Stimulated activated memory B cell treated with anti-CD40 and anti-IgM and Interleukin-4, amounts not matched to agents 10 μg/mL and 1 μg/mL and 100 μg/mL, for 72 hours (primary cell): ENCODE measurements around the gene SSBP2.
A peak's percentile ranks its signal among the peaks of the same experiment; 100 is the strongest.
"Not testable (repeated sequence)": the region's sequence is repeated elsewhere in the genome, so short reads cannot be mapped to it uniquely, and the experiment has no call there.

Experiments
- ATAC-seq: fragments of 150-1000 bp; cut with Tn5 transposase; 2 replicates; pipeline ENCODE4 v1.10.0; 2021
- H3K27ac Mint-ChIP-seq: one replicate; pipeline ENCODE4 v1.8.0; 2022; ENCODE audit warnings: mild to moderate bottlenecking, mixed read lengths
- H3K27me3 Mint-ChIP-seq: one replicate; pipeline ENCODE4 v1.8.0; 2022; ENCODE audit warnings: mixed read lengths
- H3K36me3 Mint-ChIP-seq: one replicate; pipeline ENCODE4 v1.8.0; 2022; ENCODE audit warnings: mixed read lengths
- H3K4me1 Mint-ChIP-seq: one replicate; pipeline ENCODE4 v1.8.0; 2022; ENCODE audit warnings: mixed read lengths
- H3K4me3 Mint-ChIP-seq: one replicate; pipeline ENCODE4 v1.8.0; 2022; ENCODE audit warnings: mild to moderate bottlenecking, moderate library complexity, mixed read lengths
- H3K9me3 Mint-ChIP-seq: one replicate; pipeline ENCODE4 v1.8.0; 2022; ENCODE audit warnings: mixed read lengths

SSBP2 gene

GRCh38 chr5:81631621-81632020, 119.3 kb downstream of the SSBP2 start:
- no peak for ATAC-seq
- peaks cover 18% of the 10 kb centered on the region for H3K36me3 Mint-ChIP-seq
- H3K27me3 Mint-ChIP-seq, result no peaks in the 10 kb centered on the region
- no peak overlapping the region for H3K4me3 Mint-ChIP-seq
- no peaks in the 10 kb centered on the region for H3K9me3 Mint-ChIP-seq
- H3K27ac Mint-ChIP-seq, result no peak overlapping the region
- no peaks in the 10 kb centered on the region for H3K4me1 Mint-ChIP-seq

DNA sequence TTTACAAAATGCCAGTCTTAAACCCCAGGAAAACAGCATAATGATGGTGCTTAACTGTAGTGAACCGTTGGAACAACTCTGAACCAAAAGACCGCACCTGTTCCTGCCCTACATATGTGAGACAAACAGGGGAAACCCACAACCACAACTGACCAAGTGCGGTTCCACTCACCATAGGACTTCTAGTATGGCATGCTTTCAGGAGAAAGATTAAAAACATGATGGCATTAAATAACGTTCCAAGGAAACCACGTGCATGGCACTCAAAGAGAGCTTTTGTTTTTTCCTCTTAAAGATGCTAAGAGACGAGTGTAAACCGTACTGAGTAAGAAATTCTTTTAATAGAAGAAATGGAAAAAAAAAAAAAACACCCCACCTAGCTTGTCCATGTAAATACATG, 119.8 kb downstream of the SSBP2 start:
- Mint-ChIP-seq H3K9me3 (no peaks in the 10 kb centered on the region), H3K4me3 (no peak overlapping the region), H3K4me1 (no peaks in the 10 kb centered on the region), H3K27ac (no peak overlapping the region), H3K36me3 (peaks cover 18% of the 10 kb centered on the region), H3K27me3 (no peaks in the 10 kb centered on the region)
- ATAC-seq, result peak; percentile 81

DNA sequence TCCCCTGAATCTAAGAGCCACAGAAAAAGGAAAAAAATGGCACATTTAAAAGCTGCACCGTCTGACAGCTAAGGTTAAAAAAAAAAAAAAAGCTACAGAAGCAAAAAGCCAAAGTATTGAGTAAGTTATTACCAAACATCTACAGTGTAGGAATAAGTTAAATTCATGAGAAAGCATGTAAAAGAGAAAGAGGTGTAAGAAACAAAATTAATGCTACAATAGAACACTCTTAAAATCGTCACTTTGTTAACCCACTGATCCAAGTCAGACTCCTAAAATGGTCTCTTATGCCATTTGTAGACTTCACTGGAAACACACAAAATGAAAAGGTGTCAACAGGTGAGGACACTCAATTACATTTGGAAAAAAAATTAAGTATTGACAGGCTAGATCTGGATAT, 120.2 kb downstream of the SSBP2 start:
- Mint-ChIP-seq H3K27ac (no peak overlapping the region), H3K4me3 (no peak overlapping the region), H3K36me3 (peaks cover 16% of the 10 kb centered on the region), H3K4me1 (no peaks in the 10 kb centered on the region), H3K9me3 (no peaks in the 10 kb centered on the region), H3K27me3 (no peaks in the 10 kb centered on the region)
- ATAC-seq, result no peak

- Mint-ChIP-seq H3K4me1 (no peaks in the 10 kb centered on the region), H3K9me3 (no peaks in the 10 kb centered on the region), H3K36me3 (peaks cover 14% of the 10 kb centered on the region), H3K4me3 (no peak overlapping the region), H3K27me3 (no peaks in the 10 kb centered on the region), H3K27ac (no peak overlapping the region)
- ATAC-seq, result no peak
These were observed 120.9 kb downstream of the SSBP2 start for GRCh38 chr5:81629986-81630385.

DNA sequence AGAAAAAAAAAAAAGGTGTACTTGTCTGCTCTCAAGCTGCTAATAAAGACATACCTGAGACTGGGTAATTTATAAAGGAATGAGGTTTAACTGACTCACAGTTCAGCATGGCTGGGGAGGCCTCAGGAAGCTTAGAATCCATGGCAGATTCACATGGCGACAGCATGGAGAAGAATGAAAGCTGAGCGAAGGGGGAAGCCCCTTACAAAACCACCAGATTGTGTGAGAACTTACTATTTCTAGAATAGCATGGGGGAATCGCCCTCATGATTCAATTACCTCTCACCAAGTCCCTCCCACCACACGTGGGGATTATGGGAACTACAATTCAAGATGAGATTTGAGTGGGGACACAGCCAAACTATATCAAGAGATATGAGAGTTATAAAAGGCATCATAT, 122.8 kb downstream of the SSBP2 start:
- H3K9me3 Mint-ChIP-seq, H3K27ac Mint-ChIP-seq, H3K27me3 Mint-ChIP-seq, H3K4me1 Mint-ChIP-seq, H3K4me3 Mint-ChIP-seq, ATAC-seq: not testable (repeated sequence)
- H3K36me3 Mint-ChIP-seq, result peaks cover 14% of the 10 kb centered on the region

GRCh38 chr5:81626524-81626923, 124.4 kb downstream of the SSBP2 start:
- Mint-ChIP-seq H3K9me3 (no peaks in the 10 kb centered on the region), H3K27me3 (no peaks in the 10 kb centered on the region), H3K4me1 (no peaks in the 10 kb centered on the region), H3K36me3 (peaks cover 14% of the 10 kb centered on the region), H3K27ac (no peak overlapping the region), H3K4me3 (no peak overlapping the region)
- no peak for ATAC-seq

- no peak overlapping the region for H3K4me3 Mint-ChIP-seq
- H3K9me3 Mint-ChIP-seq, result peaks cover 3% of the 10 kb centered on the region
- H3K27ac Mint-ChIP-seq, result no peak overlapping the region
- no peaks in the 10 kb centered on the region for H3K4me1 Mint-ChIP-seq
- ATAC-seq, result no peak
- H3K27me3 Mint-ChIP-seq, result no peaks in the 10 kb centered on the region
- peaks cover 46% of the 10 kb centered on the region for H3K36me3 Mint-ChIP-seq
These were observed 141.0 kb downstream of the SSBP2 start for GRCh38 chr5:81609810-81610375.

GRCh38 chr5:81608976-81609375, 141.9 kb downstream of the SSBP2 start:
- peaks cover 3% of the 10 kb centered on the region for H3K9me3 Mint-ChIP-seq
- peaks cover 37% of the 10 kb centered on the region for H3K36me3 Mint-ChIP-seq
- H3K27me3 Mint-ChIP-seq, result no peaks in the 10 kb centered on the region
- H3K4me3 Mint-ChIP-seq, result no peak overlapping the region
- no peak for ATAC-seq
- H3K27ac Mint-ChIP-seq, result no peak overlapping the region
- H3K4me1 Mint-ChIP-seq, result no peaks in the 10 kb centered on the region

DNA sequence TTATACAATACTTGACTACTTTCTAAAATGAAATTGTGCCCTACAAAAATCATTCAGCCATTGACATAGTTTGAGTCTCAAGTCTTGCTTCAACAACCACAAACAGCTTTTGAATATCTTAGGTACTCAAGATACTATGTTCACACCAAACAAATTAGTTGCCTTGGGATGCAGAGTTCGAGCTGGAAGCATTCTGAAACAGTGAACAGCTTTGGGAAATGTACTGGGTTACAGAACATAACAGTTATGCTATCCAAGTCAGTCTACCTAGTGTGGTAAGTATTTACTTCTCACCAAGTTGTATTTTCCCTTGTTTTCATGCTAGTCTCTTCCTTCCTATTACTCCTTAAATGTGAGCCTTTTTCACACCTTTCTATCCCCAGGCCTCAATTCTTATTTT, 143.2 kb downstream of the SSBP2 start:
- Mint-ChIP-seq H3K27me3 (no peaks in the 10 kb centered on the region), H3K27ac (no peak overlapping the region), H3K4me3 (no peak overlapping the region), H3K4me1 (no peaks in the 10 kb centered on the region), H3K36me3 (peaks cover 35% of the 10 kb centered on the region), H3K9me3 (peaks cover 3% of the 10 kb centered on the region)
- ATAC-seq, result no peak

- no peaks in the 10 kb centered on the region for H3K4me1 Mint-ChIP-seq
- peaks cover 3% of the 10 kb centered on the region for H3K9me3 Mint-ChIP-seq
- ATAC-seq, result no peak
- H3K27me3 Mint-ChIP-seq, result no peaks in the 10 kb centered on the region
- peaks cover 31% of the 10 kb centered on the region for H3K36me3 Mint-ChIP-seq
- no peak overlapping the region for H3K27ac Mint-ChIP-seq
- no peak overlapping the region for H3K4me3 Mint-ChIP-seq
These were observed 144.7 kb downstream of the SSBP2 start for GRCh38 chr5:81606150-81606549.

- peaks cover 3% of the 10 kb centered on the region for H3K9me3 Mint-ChIP-seq
- H3K36me3 Mint-ChIP-seq, result peaks cover 27% of the 10 kb centered on the region
- no peaks in the 10 kb centered on the region for H3K27me3 Mint-ChIP-seq
- H3K27ac Mint-ChIP-seq, result no peak overlapping the region
- no peak overlapping the region for H3K4me3 Mint-ChIP-seq
- H3K4me1 Mint-ChIP-seq, result no peaks in the 10 kb centered on the region
- ATAC-seq, result no peak
These were observed 145.6 kb downstream of the SSBP2 start for GRCh38 chr5:81605299-81605698.

GRCh38 chr5:81604193-81604592, 146.7 kb downstream of the SSBP2 start:
- no peak overlapping the region for H3K4me3 Mint-ChIP-seq
- no peak for ATAC-seq
- H3K36me3 Mint-ChIP-seq, result peaks cover 21% of the 10 kb centered on the region
- H3K27ac Mint-ChIP-seq, result no peak overlapping the region
- H3K4me1 Mint-ChIP-seq, result no peaks in the 10 kb centered on the region
- no peaks in the 10 kb centered on the region for H3K9me3 Mint-ChIP-seq
- H3K27me3 Mint-ChIP-seq, result no peaks in the 10 kb centered on the region

DNA sequence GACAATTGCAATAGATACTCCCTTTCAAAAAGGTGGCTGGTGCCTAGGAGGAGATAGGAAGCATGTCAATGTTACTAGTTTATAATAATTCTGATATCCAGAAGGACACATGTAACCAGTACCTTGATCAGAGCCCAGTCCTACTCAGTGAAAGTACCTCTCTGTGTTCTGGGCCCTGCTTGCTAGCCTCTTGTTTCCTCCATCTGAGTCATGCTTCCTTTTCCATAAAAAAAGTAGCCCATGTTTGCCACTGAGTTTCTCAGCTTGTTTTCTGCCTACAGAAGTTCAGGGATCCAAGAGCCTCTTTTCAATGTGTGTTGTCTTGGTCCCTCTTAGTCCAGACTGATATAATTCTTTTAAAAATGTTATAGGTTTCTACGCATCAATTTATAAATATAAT, 149.0 kb downstream of the SSBP2 start:
- H3K27ac Mint-ChIP-seq, result no peak overlapping the region
- ATAC-seq, result no peak
- H3K4me1 Mint-ChIP-seq, result peaks cover 5% of the 10 kb centered on the region
- no peak overlapping the region for H3K4me3 Mint-ChIP-seq
- no peaks in the 10 kb centered on the region for H3K27me3 Mint-ChIP-seq
- H3K9me3 Mint-ChIP-seq, result peaks cover 4% of the 10 kb centered on the region
- peaks cover 26% of the 10 kb centered on the region for H3K36me3 Mint-ChIP-seq

DNA sequence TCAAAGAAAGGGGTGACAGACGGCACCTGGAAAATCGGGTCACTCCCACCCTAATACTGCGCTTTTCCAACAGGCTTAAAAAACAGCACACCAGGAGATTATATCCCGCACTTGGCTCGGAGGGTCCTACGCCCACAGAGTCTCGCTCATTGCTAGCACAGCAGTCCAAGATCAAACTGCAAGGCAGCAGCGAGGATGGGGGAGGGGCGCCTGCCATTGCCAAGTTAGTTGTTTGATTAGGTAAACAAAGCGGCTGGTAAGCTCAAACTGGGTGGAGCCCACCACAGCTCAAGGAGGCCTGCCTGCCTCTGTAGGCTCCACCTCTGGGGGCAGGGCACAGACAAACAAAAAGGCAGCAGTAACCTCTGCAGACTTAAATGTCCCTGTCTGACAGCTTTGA, 158.8 kb downstream of the SSBP2 start:
- not testable (repeated sequence) for H3K27ac Mint-ChIP-seq, H3K4me1 Mint-ChIP-seq, H3K27me3 Mint-ChIP-seq, H3K4me3 Mint-ChIP-seq, ATAC-seq
- Mint-ChIP-seq H3K9me3 (peaks cover 14% of the 10 kb centered on the region), H3K36me3 (peaks cover 40% of the 10 kb centered on the region)

DNA sequence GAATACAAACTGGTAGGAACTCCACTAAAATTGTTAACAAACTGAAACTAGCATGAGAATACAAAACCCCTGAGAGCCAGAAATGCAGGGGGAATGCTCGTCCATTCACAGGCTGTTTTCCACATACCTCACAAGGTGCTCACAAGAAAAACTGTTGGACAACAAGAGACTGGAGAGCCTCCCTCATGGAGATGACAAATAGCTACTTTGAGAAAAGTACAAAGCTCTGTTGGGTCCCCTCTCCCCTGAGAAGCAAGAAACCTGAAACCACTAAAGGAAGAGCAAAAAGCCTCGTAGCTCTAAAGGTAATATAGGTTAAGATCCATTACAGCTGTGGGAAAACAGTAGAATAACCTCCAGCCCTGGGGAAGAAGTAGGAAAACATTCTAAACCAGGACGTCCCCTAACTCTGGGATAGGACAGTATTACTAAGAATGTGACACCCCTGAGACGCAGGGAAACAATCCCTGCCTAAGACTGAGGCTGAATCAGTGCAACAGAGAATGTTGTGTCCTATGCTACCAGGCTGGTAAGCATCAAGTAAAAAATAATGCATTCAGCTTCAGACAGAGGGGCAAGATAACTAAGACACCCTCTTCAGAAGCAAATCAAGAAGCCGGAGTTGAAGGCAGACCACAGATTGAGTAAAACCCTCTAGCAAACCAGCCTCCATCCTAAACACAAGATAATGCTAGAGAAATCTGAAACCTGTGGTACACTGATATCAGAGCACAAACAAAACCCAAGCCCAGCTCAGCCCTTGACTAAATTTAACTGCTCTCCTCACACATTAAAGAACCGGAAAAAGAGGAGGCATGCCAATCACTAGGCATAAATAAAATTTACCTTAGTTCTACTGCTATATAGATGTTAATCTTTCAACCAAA, 160.2 kb downstream of the SSBP2 start:
- no peak overlapping the region for H3K27ac Mint-ChIP-seq
- no peak for ATAC-seq

GRCh38 chr5:81579262-81579924, 171.5 kb downstream of the SSBP2 start:
- Mint-ChIP-seq H3K9me3 (no peaks in the 10 kb centered on the region), H3K27ac (no peak overlapping the region), H3K36me3 (peaks cover 18% of the 10 kb centered on the region), H3K4me3 (no peak overlapping the region), H3K27me3 (no peaks in the 10 kb centered on the region), H3K4me1 (no peaks in the 10 kb centered on the region)
- no peak for ATAC-seq

More for the DNA sequence above, 160.2 kb downstream of the SSBP2 start:
- Mint-ChIP-seq H3K36me3 (peaks cover 40% of the 10 kb centered on the region), H3K27me3 (no peaks in the 10 kb centered on the region), H3K9me3 (peaks cover 14% of the 10 kb centered on the region), H3K4me3 (no peak overlapping the region), H3K4me1 (no peaks in the 10 kb centered on the region)
